ENCODE results near the gene MAGI3.
A peak's percentile ranks its signal among the peaks of the same experiment; 100 is the strongest.

MAGI3 gene

GRCh38 chr1:113615425-113615824, 225.1 kb downstream of the MAGI3 start:
- no peak overlapping the region for H3K4me3 ChIP-seq (ENCODE audit: low read length)
- TF ChIP-seq, protein P1, sequence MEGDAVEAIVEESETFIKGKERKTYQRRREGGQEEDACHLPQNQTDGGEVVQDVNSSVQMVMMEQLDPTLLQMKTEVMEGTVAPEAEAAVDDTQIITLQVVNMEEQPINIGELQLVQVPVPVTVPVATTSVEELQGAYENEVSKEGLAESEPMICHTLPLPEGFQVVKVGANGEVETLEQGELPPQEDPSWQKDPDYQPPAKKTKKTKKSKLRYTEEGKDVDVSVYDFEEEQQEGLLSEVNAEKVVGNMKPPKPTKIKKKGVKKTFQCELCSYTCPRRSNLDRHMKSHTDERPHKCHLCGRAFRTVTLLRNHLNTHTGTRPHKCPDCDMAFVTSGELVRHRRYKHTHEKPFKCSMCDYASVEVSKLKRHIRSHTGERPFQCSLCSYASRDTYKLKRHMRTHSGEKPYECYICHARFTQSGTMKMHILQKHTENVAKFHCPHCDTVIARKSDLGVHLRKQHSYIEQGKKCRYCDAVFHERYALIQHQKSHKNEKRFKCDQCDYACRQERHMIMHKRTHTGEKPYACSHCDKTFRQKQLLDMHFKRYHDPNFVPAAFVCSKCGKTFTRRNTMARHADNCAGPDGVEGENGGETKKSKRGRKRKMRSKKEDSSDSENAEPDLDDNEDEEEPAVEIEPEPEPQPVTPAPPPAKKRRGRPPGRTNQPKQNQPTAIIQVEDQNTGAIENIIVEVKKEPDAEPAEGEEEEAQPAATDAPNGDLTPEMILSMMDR (IDR thresholded peaks at IDR 0.05; ENCODE audit: insufficient read depth, low read depth, low read length, missing control alignments), result no peak
- DNase-seq (ENCODE audit: low read depth), result peak; percentile 75

GRCh38 chr1:113616156-113616555, 225.8 kb downstream of the MAGI3 start:
- no peak overlapping the region for H3K4me3 ChIP-seq (ENCODE audit: low read length)
- TF ChIP-seq, protein P1 (IDR thresholded peaks at IDR 0.05; ENCODE audit: insufficient read depth, low read depth, low read length, missing control alignments), result no peak
- no peak for DNase-seq (ENCODE audit: low read depth)

GRCh38 chr1:113617438-113618141, 227.3 kb downstream of the MAGI3 start:
- peak; percentile 28 for DNase-seq (ENCODE audit: low read depth)
- TF ChIP-seq, protein P1 (IDR thresholded peaks at IDR 0.05; ENCODE audit: insufficient read depth, low read depth, low read length, missing control alignments), result no peak
- no peak overlapping the region for H3K4me3 ChIP-seq (ENCODE audit: low read length)

DNA sequence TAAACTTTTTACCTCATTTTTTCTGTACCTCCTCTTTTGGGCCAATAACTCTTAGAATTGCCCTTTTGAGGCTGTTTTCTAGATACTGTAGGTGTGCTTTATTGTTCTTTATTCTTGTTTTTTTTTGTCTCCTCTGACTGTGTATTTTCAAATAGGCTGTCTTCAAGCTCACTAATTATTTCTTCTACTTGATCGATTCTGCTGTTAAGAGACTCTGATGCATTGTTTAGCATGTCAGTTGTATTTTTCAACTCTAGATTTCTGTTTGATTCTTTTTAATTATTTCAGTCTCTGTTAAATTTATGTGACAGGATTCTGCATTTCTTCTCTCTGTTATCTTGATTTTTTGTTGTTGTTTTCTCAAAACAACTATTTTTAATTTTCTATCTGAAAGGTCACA, 238.7 kb downstream of the MAGI3 start:
- no peak for DNase-seq (ENCODE audit: low read depth)

DNA sequence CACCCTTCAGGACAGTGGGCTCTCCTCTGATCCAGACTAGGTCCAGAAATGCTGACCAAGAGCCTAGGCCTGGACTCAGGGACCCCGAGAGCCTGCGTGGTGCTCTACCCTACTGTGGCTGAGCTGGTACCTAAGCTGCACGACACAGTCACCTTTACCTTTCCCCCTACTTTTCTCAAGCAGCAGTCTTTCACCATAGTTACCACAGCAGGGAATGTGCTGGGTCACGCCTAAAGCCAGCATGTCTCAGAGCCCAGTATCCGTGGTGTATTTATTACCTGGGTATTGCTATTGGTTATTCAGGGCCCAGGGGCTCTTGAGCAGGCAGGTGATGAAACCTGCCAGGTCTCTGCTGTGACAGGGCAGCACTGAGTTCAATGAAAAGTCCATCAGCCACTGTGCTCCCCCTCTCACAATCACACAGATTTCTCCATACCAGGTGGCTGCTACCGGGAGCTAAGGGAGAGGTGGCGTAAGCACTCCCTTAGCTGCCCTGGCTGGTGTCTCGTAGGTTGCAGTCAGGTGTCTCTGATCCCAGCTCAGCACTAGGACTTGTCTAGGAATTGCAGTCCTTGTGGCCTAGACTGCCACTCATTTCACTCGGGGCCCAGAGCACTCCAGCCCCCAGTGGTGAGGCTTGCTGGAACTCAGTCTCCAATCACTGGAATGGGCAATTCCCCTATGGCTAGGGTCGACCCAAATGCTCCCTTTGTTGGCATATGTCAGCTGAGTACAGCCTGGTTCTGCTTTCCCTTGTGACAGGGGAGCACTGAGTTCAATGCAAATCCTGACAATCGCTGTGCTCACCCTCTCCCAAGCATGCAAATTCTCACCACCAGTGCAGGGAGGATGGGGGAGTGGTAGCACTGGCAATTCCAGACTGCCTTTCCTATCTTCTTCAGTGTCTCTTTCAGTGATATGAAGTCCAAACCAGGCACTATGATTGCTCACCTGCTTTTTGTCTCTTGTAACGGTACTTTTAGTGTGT, 240.3 kb downstream of the MAGI3 start:
- DNase-seq (ENCODE audit: low read depth), result peak; percentile 39
- H3K4me3 ChIP-seq (ENCODE audit: low read length), result no peak overlapping the region
- TF ChIP-seq, protein P1 (IDR thresholded peaks at IDR 0.05; ENCODE audit: insufficient read depth, low read depth, low read length, missing control alignments), result no peak

More for the DNA sequence above, 238.7 kb downstream of the MAGI3 start:
- H3K4me3 ChIP-seq (ENCODE audit: low read length), result no peak overlapping the region
- TF ChIP-seq, protein P1 (IDR thresholded peaks at IDR 0.05; ENCODE audit: insufficient read depth, low read depth, low read length, missing control alignments), result no peak

- no peak for DNase-seq (ENCODE audit: low read depth)
- TF ChIP-seq, protein P1 (IDR thresholded peaks at IDR 0.05; ENCODE audit: insufficient read depth, low read depth, low read length, missing control alignments), result no peak
- no peak overlapping the region for H3K4me3 ChIP-seq (ENCODE audit: low read length)
These were observed 251.1 kb downstream of the MAGI3 start for GRCh38 chr1:113641396-113641795.
